OCI-LY1 (cell line): ENCODE data around the gene TEX13A.

ENCODE experiments used
- H2AFZ ChIP-seq: fragments of 200-600 bp; sonication (generic), shearing (Covaris generic); 2 replicates; pipeline ENCODE4 v1.6.0; 2014; ENCODE audit warnings: antibody characterized with exemption, mild to moderate bottlenecking, low read length
- H3F3A ChIP-seq: fragments of 200-600 bp; sonication (generic), shearing (Covaris generic); 2 replicates; pipeline ENCODE4 v1.6.0; 2014; ENCODE audit warnings: mild to moderate bottlenecking, antibody characterized with exemption, low read length, moderate library complexity; ENCODE audit not compliant: insufficient read depth
- H3K27ac ChIP-seq: fragments of 200-600 bp; sonication (generic); 2 replicates; pipeline ENCODE4 v1.5.1; 2014; ENCODE audit warnings: low read length, mixed run types, mild to moderate bottlenecking, low read depth; ENCODE audit not compliant: poor library complexity, severe bottlenecking
- H3K27me3 ChIP-seq: fragments of 200-600 bp; sonication (generic); 2 replicates; pipeline ENCODE4 v1.6.0; 2014; ENCODE audit warnings: antibody characterized with exemption, mild to moderate bottlenecking, low read length, moderate library complexity; ENCODE audit not compliant: insufficient read depth
- H3K36me3 ChIP-seq: fragments of 200-600 bp; sonication (generic); 2 replicates; pipeline ENCODE4 v1.6.1; 2014; ENCODE audit warnings: mild to moderate bottlenecking, antibody characterized with exemption, low read length, moderate library complexity, mixed read lengths; ENCODE audit not compliant: insufficient read depth
- H3K4me1 ChIP-seq: fragments of 200-600 bp; sonication (generic); 2 replicates; pipeline ENCODE4 v1.5.1; 2014; ENCODE audit warnings: mild to moderate bottlenecking, low read length, moderate library complexity; ENCODE audit not compliant: insufficient read depth, severe bottlenecking
- H3K4me2 ChIP-seq: fragments of 200-600 bp; sonication (generic), shearing (Covaris generic); 2 replicates; pipeline ENCODE4 v1.6.1; 2014; ENCODE audit warnings: low read length
- H3K4me3 ChIP-seq: fragments of 200-600 bp; sonication (generic); 2 replicates; pipeline ENCODE4 v1.5.1; 2014; ENCODE audit warnings: low read length, low read depth, mild to moderate bottlenecking, mixed read lengths; ENCODE audit not compliant: poor library complexity, severe bottlenecking
- H3K79me2 ChIP-seq: fragments of 200-600 bp; shearing (Covaris generic); 2 replicates; pipeline ENCODE4 v1.6.1; 2016; ENCODE audit warnings: mixed run types, low read length, mixed read lengths; ENCODE audit not compliant: insufficient read depth
- H3K9ac ChIP-seq: fragments of 200-600 bp; sonication (generic), shearing (Covaris generic); 2 replicates; pipeline ENCODE4 v1.6.1; 2014; ENCODE audit warnings: mild to moderate bottlenecking, low read length, mixed read lengths
- H3K9me2 ChIP-seq: fragments of 200-600 bp; sonication (generic), shearing (Covaris generic); 2 replicates; pipeline ENCODE4 v1.6.1; 2014; ENCODE audit warnings: low read depth, mild to moderate bottlenecking, low read length, mixed read lengths
- H3K9me3 ChIP-seq: fragments of 200-600 bp; shearing (Covaris generic); 2 replicates; pipeline ENCODE4 v1.6.1; 2014; ENCODE audit warnings: low read length, mixed read lengths
- H4K20me1 ChIP-seq: fragments of 200-600 bp; sonication (generic), shearing (Covaris generic); 2 replicates; pipeline ENCODE4 v1.6.0; 2016; ENCODE audit warnings: mild to moderate bottlenecking, low read length; ENCODE audit not compliant: insufficient read depth
- EZH2 ChIP-seq: fragments of 200-600 bp; sonication (generic), shearing (Covaris generic); IDR thresholded peaks from 2 replicates; pipeline ENCODE4 v1.8.0; 2017; ENCODE audit warnings: borderline replicate concordance, mixed run types, mild to moderate bottlenecking, antibody characterized with exemption, low read length, moderate library complexity, mixed read lengths
- TF ChIP-seq, protein P1 (sequence below): fragments of 200-600 bp; sonication (generic), shearing (Covaris generic); IDR thresholded peaks from 2 replicates; pipeline ENCODE4 v1.5.1; 2017; ENCODE audit warnings: mild to moderate bottlenecking, antibody characterized with exemption, low read length, moderate library complexity, mixed read lengths

Gene TEX13A

DNA sequence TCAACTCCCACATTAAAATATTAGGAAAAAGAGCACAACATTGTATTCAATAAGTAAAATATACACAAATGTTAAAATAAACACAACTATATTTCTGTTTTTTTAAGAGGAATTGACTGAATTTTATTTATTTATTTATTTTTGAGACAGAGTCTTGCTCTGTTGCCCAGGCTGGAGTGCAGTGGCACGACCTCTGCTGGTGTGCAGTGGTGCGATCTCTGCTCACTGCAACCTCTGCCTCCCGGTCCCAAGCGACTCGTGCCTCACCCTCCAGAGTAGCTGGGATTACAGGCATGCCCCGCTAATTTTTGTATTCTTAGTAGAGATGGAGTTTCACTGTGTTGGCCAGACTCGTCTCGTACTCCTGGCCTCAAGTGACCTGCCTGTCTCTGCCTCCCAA is 31.4 kb downstream of the TEX13A start:
- Histone ChIP-seq H3K4me2 (no peak overlapping the region), H3K27me3 (no peaks in the 10 kb centered on the region), H3K4me3 (no peak overlapping the region), H2AFZ (no peak overlapping the region), H3K4me1 (no peaks in the 10 kb centered on the region), H3K9me3 (no peaks in the 10 kb centered on the region), H3K9me2 (no peaks in the 10 kb centered on the region), H3K9ac (no peak overlapping the region), H3F3A (no peaks in the 10 kb centered on the region), H3K27ac (no peak overlapping the region), H3K36me3 (no peaks in the 10 kb centered on the region), H4K20me1 (no peaks in the 10 kb centered on the region), H3K79me2 (no peaks in the 10 kb centered on the region)
- TF ChIP-seq, protein P1, sequence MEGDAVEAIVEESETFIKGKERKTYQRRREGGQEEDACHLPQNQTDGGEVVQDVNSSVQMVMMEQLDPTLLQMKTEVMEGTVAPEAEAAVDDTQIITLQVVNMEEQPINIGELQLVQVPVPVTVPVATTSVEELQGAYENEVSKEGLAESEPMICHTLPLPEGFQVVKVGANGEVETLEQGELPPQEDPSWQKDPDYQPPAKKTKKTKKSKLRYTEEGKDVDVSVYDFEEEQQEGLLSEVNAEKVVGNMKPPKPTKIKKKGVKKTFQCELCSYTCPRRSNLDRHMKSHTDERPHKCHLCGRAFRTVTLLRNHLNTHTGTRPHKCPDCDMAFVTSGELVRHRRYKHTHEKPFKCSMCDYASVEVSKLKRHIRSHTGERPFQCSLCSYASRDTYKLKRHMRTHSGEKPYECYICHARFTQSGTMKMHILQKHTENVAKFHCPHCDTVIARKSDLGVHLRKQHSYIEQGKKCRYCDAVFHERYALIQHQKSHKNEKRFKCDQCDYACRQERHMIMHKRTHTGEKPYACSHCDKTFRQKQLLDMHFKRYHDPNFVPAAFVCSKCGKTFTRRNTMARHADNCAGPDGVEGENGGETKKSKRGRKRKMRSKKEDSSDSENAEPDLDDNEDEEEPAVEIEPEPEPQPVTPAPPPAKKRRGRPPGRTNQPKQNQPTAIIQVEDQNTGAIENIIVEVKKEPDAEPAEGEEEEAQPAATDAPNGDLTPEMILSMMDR: no peak
- TF ChIP-seq EZH2: no peak

DNA sequence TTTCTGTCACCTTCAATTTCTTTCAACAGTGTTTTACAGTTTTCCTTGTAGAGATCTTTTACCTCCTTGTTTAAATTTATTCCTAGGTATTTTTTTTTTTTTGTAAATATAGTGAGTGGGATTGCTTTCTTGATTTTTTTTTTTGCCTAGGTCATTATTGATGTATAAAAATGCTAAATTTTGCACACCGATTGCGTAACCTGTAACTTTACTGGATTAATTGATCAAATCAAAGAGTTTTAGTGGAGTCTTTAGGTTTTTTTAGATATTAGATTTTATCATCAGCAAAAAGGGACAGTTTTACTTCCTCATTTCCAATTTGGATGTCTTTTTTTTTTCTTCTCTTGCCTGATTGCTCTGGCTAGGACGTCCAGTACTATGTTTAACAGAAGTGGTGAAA is 40.9 kb downstream of the TEX13A start:
- no peak overlapping the region for H2AFZ ChIP-seq
- no peaks in the 10 kb centered on the region for H3K9me3 ChIP-seq
- H3K9me2 ChIP-seq: no peaks in the 10 kb centered on the region
- H3K4me2 ChIP-seq: no peak overlapping the region
- H3K4me3 ChIP-seq: no peak overlapping the region
- no peaks in the 10 kb centered on the region for H3K4me1 ChIP-seq
- no peaks in the 10 kb centered on the region for H3K27me3 ChIP-seq
- H4K20me1 ChIP-seq: no peaks in the 10 kb centered on the region
- H3K9ac ChIP-seq: no peak overlapping the region
- no peaks in the 10 kb centered on the region for H3K36me3 ChIP-seq
- H3K27ac ChIP-seq: no peak overlapping the region
- H3F3A ChIP-seq: no peaks in the 10 kb centered on the region
- TF ChIP-seq, protein P1: no peak
- no peak for TF ChIP-seq EZH2
- H3K79me2 ChIP-seq: no peaks in the 10 kb centered on the region

DNA sequence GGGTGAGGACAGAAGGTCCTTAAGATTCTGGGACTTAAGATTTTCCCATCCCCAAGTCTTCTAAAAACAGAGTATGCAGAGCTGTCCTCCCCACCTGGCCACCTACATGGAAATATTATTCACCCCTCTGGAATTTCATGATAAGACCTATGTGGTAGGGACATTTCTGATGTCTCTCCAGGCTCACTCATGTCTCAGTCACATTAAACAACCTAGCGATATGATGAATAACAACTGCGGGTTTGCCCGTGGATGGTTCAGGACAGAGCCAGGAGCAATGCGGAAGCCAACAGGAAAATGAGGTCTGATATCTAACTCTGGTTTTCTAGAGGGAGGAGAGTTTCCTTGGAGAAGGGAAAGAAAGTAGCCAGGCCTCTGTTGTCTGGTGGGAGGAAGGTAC is 47.4 kb downstream of the TEX13A start:
- H3K79me2 ChIP-seq: no peaks in the 10 kb centered on the region
- no peaks in the 10 kb centered on the region for H3K4me1 ChIP-seq
- no peaks in the 10 kb centered on the region for H3K27me3 ChIP-seq
- no peak overlapping the region for H3K9ac ChIP-seq
- no peaks in the 10 kb centered on the region for H3F3A ChIP-seq
- H4K20me1 ChIP-seq: no peaks in the 10 kb centered on the region
- H3K36me3 ChIP-seq: no peaks in the 10 kb centered on the region
- no peaks in the 10 kb centered on the region for H3K9me2 ChIP-seq
- no peak for TF ChIP-seq EZH2
- TF ChIP-seq, protein P1: no peak
- H3K27ac ChIP-seq: no peak overlapping the region
- H3K9me3 ChIP-seq: no peaks in the 10 kb centered on the region
- no peak overlapping the region for H3K4me2 ChIP-seq
- no peak overlapping the region for H3K4me3 ChIP-seq
- no peak overlapping the region for H2AFZ ChIP-seq
